IMR-90 (cell line): Measurements from ENCODE around the gene GPX3. TPM values are rescaled to one million over a fixed set of nuclear protein-coding genes. Genes with fewer than 3 reads are reported as not detected.

Experiments used
- ATAC-seq: fragments of 200-7000 bp; cut with Tn5 transposase; 2 replicates; pipeline ENCODE4 v1.9.1; 2020; ENCODE audit warnings: low read depth, mild to moderate bottlenecking, moderate library complexity
- BruUV-seq: library from RNA; stranded (reverse); fragments of 400-500 nt; replicated peaks from 2 replicates; lab custom pipeline; 2021; lab: Mats Ljungman, UMichigan
- CTCF ChIA-PET: fragments of 300-600 bp; formaldehyde crosslinking; extraction: SDS; loops from one replicate; lab custom pipeline; 2021; ENCODE audit warnings: antibody characterized with exemption; lab: Yijun Ruan, JAX
- POLR2A ChIA-PET: fragments of 300-600 bp; sonication (Branson Sonifier 250); formaldehyde crosslinking; loops from one replicate; lab custom pipeline; 2022; ENCODE audit warnings: antibody characterized with exemption; ENCODE audit not compliant: unreplicated experiment; lab: Charles Lee
- DNase-seq: peaks from one replicate; pipeline ENCODE4 v3.0.0; 2013
- H2AFZ ChIP-seq: replicated peaks from 2 replicates; pipeline ENCODE3; 2013; ENCODE audit warnings: low read length, mild to moderate bottlenecking; ENCODE audit not compliant: poor library complexity
- H2AK5ac ChIP-seq: 2 replicates; pipeline ENCODE4 v1.6.1; 2013; ENCODE audit warnings: low read depth, low read length, inconsistent platforms
- H2AK9ac ChIP-seq: replicated peaks from 2 replicates; pipeline ENCODE3; 2013; ENCODE audit warnings: mild to moderate bottlenecking, low read depth, low read length, moderate library complexity; ENCODE audit not compliant: poor library complexity
- H2BK120ac ChIP-seq: 2 replicates; pipeline ENCODE4 v1.6.1; 2013; ENCODE audit warnings: low read depth, low read length, inconsistent platforms
- H2BK15ac ChIP-seq: 3 replicates; pipeline ENCODE4 v1.6.1; 2013; ENCODE audit warnings: low read depth, low read length, inconsistent platforms
- H2BK20ac ChIP-seq: 2 replicates; pipeline ENCODE4 v1.6.1; 2013; ENCODE audit warnings: low read depth, mild to moderate bottlenecking, inconsistent platforms, low read length, moderate library complexity
- H2BK5ac ChIP-seq: 2 replicates; pipeline ENCODE4 v1.6.1; 2013; ENCODE audit warnings: mild to moderate bottlenecking, low read depth, low read length, inconsistent platforms; ENCODE audit not compliant: poor library complexity, severe bottlenecking
- H3K14ac ChIP-seq: replicated peaks from 2 replicates; pipeline ENCODE4 v1.6.1; 2013; ENCODE audit warnings: low read depth, low read length, inconsistent platforms
- H3K18ac ChIP-seq: 2 replicates; pipeline ENCODE4 v1.6.1; 2013; ENCODE audit warnings: low read depth, low read length, control low read depth
- H3K23ac ChIP-seq: 2 replicates; pipeline ENCODE4 v1.6.1; 2013; ENCODE audit warnings: low read depth, low read length, inconsistent platforms
- H3K27ac ChIP-seq: 2 replicates; pipeline ENCODE4 v1.5.1; 2013; ENCODE audit warnings: mild to moderate bottlenecking, control low read depth, low read length; ENCODE audit not compliant: insufficient read depth
- H3K27me3 ChIP-seq: 2 replicates; pipeline ENCODE4 v1.6.1; 2013; ENCODE audit warnings: low read length; ENCODE audit not compliant: control insufficient read depth, insufficient read depth
- H3K36me3 ChIP-seq: 2 replicates; pipeline ENCODE4 v1.6.1; 2013; ENCODE audit warnings: low read length, mixed read lengths; ENCODE audit not compliant: control insufficient read depth, insufficient read depth
- H3K4ac ChIP-seq: 2 replicates; pipeline ENCODE4 v1.6.1; 2013; ENCODE audit warnings: low read depth, low read length, inconsistent platforms
- H3K4me1 ChIP-seq: 2 replicates; pipeline ENCODE4 v1.6.1; 2013; ENCODE audit warnings: low read length, mixed read lengths; ENCODE audit not compliant: control insufficient read depth, insufficient read depth
- H3K4me2 ChIP-seq: 2 replicates; pipeline ENCODE4 v1.6.1; 2013; ENCODE audit warnings: low read depth, mild to moderate bottlenecking, control low read depth, low read length, moderate library complexity
- H3K4me3 ChIP-seq: 2 replicates; pipeline ENCODE4 v1.5.1; 2013; ENCODE audit warnings: low read depth, mild to moderate bottlenecking, control low read depth, low read length, moderate library complexity; ENCODE audit not compliant: insufficient read depth
- H3K56ac ChIP-seq: 2 replicates; pipeline ENCODE4 v1.6.1; 2013; ENCODE audit warnings: low read length, inconsistent platforms; ENCODE audit not compliant: insufficient read depth; ENCODE audit errors: extremely low read depth
- H3K79me1 ChIP-seq, 2 experiments: 2 replicates each; pipeline ENCODE4 v1.6.1; 2013; ENCODE audit warnings: low read length in 2 of 2, inconsistent platforms in 1 of 2, low read depth in 1 of 2
- H3K9ac ChIP-seq: 2 replicates; pipeline ENCODE4 v1.6.1; 2013; ENCODE audit warnings: low read depth, low read length, control low read depth
- H3K9me1 ChIP-seq: 2 replicates; pipeline ENCODE4 v1.6.1; 2013; ENCODE audit warnings: low read length, inconsistent platforms; ENCODE audit not compliant: insufficient read depth
- H3K9me3 ChIP-seq: 2 replicates; pipeline ENCODE4 v1.6.1; 2013; ENCODE audit warnings: low read length; ENCODE audit not compliant: control insufficient read depth, insufficient read depth
- H4K20me1 ChIP-seq: 2 replicates; pipeline ENCODE4 v1.6.1; 2013; ENCODE audit warnings: low read length, inconsistent platforms; ENCODE audit not compliant: insufficient read depth
- H4K5ac ChIP-seq: 2 replicates; pipeline ENCODE4 v1.6.1; 2013; ENCODE audit warnings: mild to moderate bottlenecking, low read depth, low read length, control low read depth
- H4K8ac ChIP-seq, 2 experiments: 2 replicates each; pipeline ENCODE4 v1.6.1; 2013; ENCODE audit warnings: low read depth in 2 of 2, low read length in 2 of 2, control low read depth in 1 of 2, inconsistent platforms in 1 of 2
- H4K91ac ChIP-seq: 2 replicates; pipeline ENCODE4 v1.6.1; 2013; ENCODE audit warnings: low read depth, low read length, inconsistent platforms; ENCODE audit not compliant: insufficient read depth
- BHLHE40 ChIP-seq: fragments of 150-350 bp; IDR thresholded peaks from 2 replicates; pipeline ENCODE4 v1.6.1; 2016; ENCODE audit warnings: mild to moderate bottlenecking, low read depth, low read length
- CEBPB ChIP-seq: IDR thresholded peaks from 2 replicates; pipeline ENCODE4 v1.6.1; 2012; ENCODE audit warnings: low read depth, low read length, improper control_type of control experiment
- CHD1 ChIP-seq: IDR thresholded peaks from 2 replicates; pipeline ENCODE4 v1.6.1; 2012; ENCODE audit warnings: low read depth, low read length, improper control_type of control experiment
- CTCF ChIP-seq: conservative IDR thresholded peaks from 2 replicates; pipeline ENCODE4 v1.5.1; 2012; ENCODE audit warnings: mild to moderate bottlenecking, low read depth, low read length, improper control_type of control experiment
- ELK1 ChIP-seq: fragments of 150-350 bp; IDR thresholded peaks from 2 replicates; pipeline ENCODE4 v1.6.1; 2016; ENCODE audit warnings: low read depth, mild to moderate bottlenecking, low read length, moderate library complexity, borderline replicate concordance
- FOS ChIP-seq: fragments of 150-350 bp; IDR thresholded peaks from 2 replicates; pipeline ENCODE4 v1.6.1; 2016; ENCODE audit warnings: low read depth, low read length
- MAFK ChIP-seq: IDR thresholded peaks from 2 replicates; pipeline ENCODE4 v1.6.1; 2012; ENCODE audit warnings: low read depth, low read length, improper control_type of control experiment
- MAZ ChIP-seq: IDR thresholded peaks from 2 replicates; pipeline ENCODE4 v1.6.1; 2012; ENCODE audit warnings: low read depth, mild to moderate bottlenecking, low read length, improper control_type of control experiment, moderate library complexity, borderline replicate concordance
- MXI1 ChIP-seq: IDR thresholded peaks from 2 replicates; pipeline ENCODE4 v1.6.1; 2012; ENCODE audit warnings: low read depth, mild to moderate bottlenecking, low read length, moderate library complexity, borderline replicate concordance
- NFE2L2 ChIP-seq: fragments of 150-350 bp; IDR thresholded peaks from 2 replicates; pipeline ENCODE4 v1.6.1; 2016; ENCODE audit warnings: low read depth, mild to moderate bottlenecking, low read length
- POLR2A ChIP-seq: IDR thresholded peaks from 2 replicates; pipeline ENCODE4 v1.6.1; 2012; ENCODE audit warnings: mild to moderate bottlenecking, low read depth, low read length
- RAD21 ChIP-seq: IDR thresholded peaks from 2 replicates; pipeline ENCODE4 v1.6.1; 2012; ENCODE audit warnings: low read length, improper control_type of control experiment
- RCOR1 ChIP-seq: IDR thresholded peaks from 2 replicates; pipeline ENCODE4 v1.6.1; 2012; ENCODE audit warnings: mild to moderate bottlenecking, low read length, improper control_type of control experiment; ENCODE audit not compliant: insufficient replicate concordance
- RFX5 ChIP-seq: IDR thresholded peaks from 2 replicates; pipeline ENCODE4 v1.8.0; 2012; ENCODE audit warnings: low read depth, mild to moderate bottlenecking, low read length, moderate library complexity
- SMC3 ChIP-seq: fragments of 150-350 bp; IDR thresholded peaks from 2 replicates; pipeline ENCODE4 v1.6.1; 2016; ENCODE audit warnings: low read depth, mild to moderate bottlenecking, antibody characterized with exemption, low read length, moderate library complexity
- WGBS, 2 experiments: methylation state at CpG; one replicate each; pipeline versions ENCODE4 v1.1.5 to v1.1.7; 2013; ENCODE audit warnings: missing lambda C conversion rate in 2 of 2; ENCODE audit not compliant: insufficient read length in 1 of 2; ENCODE audit errors: extremely low coverage in 2 of 2; 5-methylcytosine and 5-hydroxymethylcytosine counted together
- dilution Hi-C: fragments of 300-500 bp; cut with HindIII; formaldehyde crosslinking; loops from one replicate; pipeline ENCODE4 v1.14.3; 2018; ENCODE audit warnings: low sequenced_read_pairs; ENCODE audit not compliant: unreplicated experiment
- in situ Hi-C: fragments of 300-500 bp; cut with MboI; formaldehyde crosslinking; loops from 3 replicates; pipeline ENCODE4 v1.14.3; 2019; ENCODE audit warnings: low sequenced_read_pairs, inconsistent platforms, mixed read lengths
- intact Hi-C: fragments of 100-400 bp; cut with micrococcal nuclease; formaldehyde crosslinking; loops from 2 replicates; pipeline ENCODE4 v1.10.0; 2022
- polyA plus RNA-seq, 3 experiments: library from polyadenylated mRNA; depleted of rRNA; stranded (reverse); fragments of >200 nt; gene quantifications; 2 replicates each; pipeline ENCODE4 v1.2.3, GENCODE V29; 2012; ENCODE audit warnings: low replicate concordance in 1 of 3
- total RNA-seq: library from RNA; depleted of rRNA; stranded (reverse); fragments of >200 nt; gene quantifications from 2 replicates; pipeline ENCODE4 v1.2.3, GENCODE V29; 2012
- TF ChIP-seq, protein P1 (sequence below): fragments of 150-350 bp; IDR thresholded peaks from 2 replicates; pipeline ENCODE4 v1.6.1; 2017; ENCODE audit warnings: mild to moderate bottlenecking, antibody characterized with exemption, low read length, low read depth

The GPX3 gene
- total and polyA plus RNA-seq, 2 of the 4 experiments (the other 2 are of a cell fraction) = 0.36 to 1.0 TPM

DNA sequence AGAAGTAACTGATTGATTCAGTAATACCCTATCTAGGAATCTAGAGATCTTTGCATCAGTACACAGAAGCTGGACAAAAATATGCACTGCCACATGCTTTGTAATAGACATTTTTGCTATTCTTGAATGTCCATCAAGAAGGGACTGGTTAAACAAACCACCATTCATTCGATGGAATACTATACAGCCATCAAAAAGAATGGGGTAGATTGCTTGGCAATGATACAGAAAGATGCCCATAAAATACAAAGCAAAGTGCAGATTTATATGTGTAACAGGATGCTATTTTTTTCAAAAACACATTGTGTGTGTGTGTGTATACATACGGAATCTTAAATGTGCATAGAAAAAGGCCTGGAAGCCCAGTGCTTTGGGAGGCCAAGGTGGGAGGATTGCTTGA lies 52.9 kb downstream of the GPX3 start:
- Histone ChIP-seq H2BK5ac (no peak overlapping the region), H3K9me3 (no peaks in the 10 kb centered on the region), H4K5ac (no peak overlapping the region), H3K14ac (no peak overlapping the region), H4K8ac (peak overlapping the region in 1 of 2 experiments; percentile 25; a peak in 1 of 4 replicates), H2BK15ac (no peak overlapping the region; the same call in 2 of the 3 replicates), H2AK5ac (no peak overlapping the region), H3K9me1 (peaks cover 65% of the 10 kb centered on the region), H3K27me3 (no peaks in the 10 kb centered on the region), H3K4me1 (peaks cover 43% of the 10 kb centered on the region), H3K9ac (no peak overlapping the region), H4K91ac (0 out of 2 replicates have a peak overlapping the region, but pooled peaks have one; percentile 10), H3K4ac (no peak overlapping the region), H3K23ac (no peak overlapping the region), H2BK20ac (no peak overlapping the region), H3K79me1 (peaks cover 37 to 93% of the 10 kb centered on the region in 2 experiments), H4K20me1 (peaks cover 58% of the 10 kb centered on the region), H2AFZ (no peak overlapping the region), H3K18ac (no peak overlapping the region; the same call in 1 of the 2 replicates), H3K4me2 (no peak overlapping the region), H3K4me3 (no peak overlapping the region), H3K27ac (no peak overlapping the region), H3K36me3 (peaks cover 7% of the 10 kb centered on the region), H3K56ac (no peak overlapping the region), H2BK120ac (no peak overlapping the region), H2AK9ac (no peak overlapping the region)
- in situ Hi-C loops = no loop called here
- ChIA-PET POLR2A (no interaction called here), CTCF (interaction anchor here (0.6 to 2.4 kb wide), 3 partner anchors 22 to 472 kb away, joined by 3 to 8 read pairs (median 8); no protein-coding TSS in a partner anchor)
- DNase-seq (no peak), ATAC-seq (no peak)
- no TSS peak for BruUV-seq
- whole genome bisulfite sequencing, 2 experiments = no CpG with 5 or more reads among the region's 2 CpGs
- intact Hi-C loops = no loop called here
- dilution Hi-C loops = no loop called here
- TF ChIP-seq CHD1 = no peak
- TF ChIP-seq FOS = no peak
- TF ChIP-seq, protein P1, sequence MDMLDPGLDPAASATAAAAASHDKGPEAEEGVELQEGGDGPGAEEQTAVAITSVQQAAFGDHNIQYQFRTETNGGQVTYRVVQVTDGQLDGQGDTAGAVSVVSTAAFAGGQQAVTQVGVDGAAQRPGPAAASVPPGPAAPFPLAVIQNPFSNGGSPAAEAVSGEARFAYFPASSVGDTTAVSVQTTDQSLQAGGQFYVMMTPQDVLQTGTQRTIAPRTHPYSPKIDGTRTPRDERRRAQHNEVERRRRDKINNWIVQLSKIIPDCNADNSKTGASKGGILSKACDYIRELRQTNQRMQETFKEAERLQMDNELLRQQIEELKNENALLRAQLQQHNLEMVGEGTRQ = no peak
- no peak for TF ChIP-seq MXI1
- no peak for TF ChIP-seq ELK1
- TF ChIP-seq MAFK = no peak
- no peak for TF ChIP-seq CTCF
- TF ChIP-seq POLR2A = no peak
- TF ChIP-seq RCOR1 = no peak
- no peak for TF ChIP-seq RFX5
- TF ChIP-seq NFE2L2 = no peak
- no peak for TF ChIP-seq RAD21
- no peak for TF ChIP-seq SMC3
- no peak for TF ChIP-seq BHLHE40
- TF ChIP-seq MAZ = no peak
- TF ChIP-seq CEBPB = no peak
